AG08395 (cell line): ENCODE measurements around the gene MT1G.
"Not testable (repeated sequence)": the region's sequence is repeated elsewhere in the genome, so short reads cannot be mapped to it uniquely, and the experiment has no call there.

Experiments
- DNase-seq: peaks from one replicate; pipeline ENCODE4 v3.0.0; 2012; ENCODE audit warnings: mixed read lengths, low spot score

MT1G gene

GRCh38 chr16:56665286-56666261, 2.3 kb downstream of the MT1G start:
- not testable (repeated sequence) for DNase-seq

GRCh38 chr16:56664506-56664905, 3.4 kb downstream of the MT1G start:
- DNase-seq: no peak

GRCh38 chr16:56662357-56663354, 5.2 kb downstream of the MT1G start:
- DNase-seq: no peak

- no peak for DNase-seq
These were observed 9.5 kb downstream of the MT1G start for GRCh38 chr16:56658327-56658875.

GRCh38 chr16:56657555-56658326, 10.1 kb downstream of the MT1G start, which contains the start of gene MT1F:
Gene MT1F, plus strand, starts transcription at chr16:56657959. Its CDS starts 100 bp downstream, at chr16:56658059.
- DNase-seq: peak; percentile 33

- DNase-seq: no peak
These were observed 14.6 kb downstream of the MT1G start for GRCh38 chr16:56653218-56653617.

GRCh38 chr16:56652600-56652999, 15.3 kb downstream of the MT1G start:
- no peak for DNase-seq

GRCh38 chr16:56651586-56651985, 16.3 kb downstream of the MT1G start, which contains the start of gene MT1B:
Gene MT1B, plus strand, starts transcription at chr16:56651886. Its CDS starts 68 bp downstream, at chr16:56651954.
- no peak for DNase-seq

- DNase-seq: no peak
These were observed 18.0 kb downstream of the MT1G start for GRCh38 chr16:56649820-56650219.

GRCh38 chr16:56649271-56649670, 18.6 kb downstream of the MT1G start:
- no peak for DNase-seq

- no peak for DNase-seq
These were observed 20.0 kb downstream of the MT1G start for GRCh38 chr16:56647641-56648431.

- no peak for DNase-seq
These were observed 22.0 kb downstream of the MT1G start for GRCh38 chr16:56645838-56646237.

GRCh38 chr16:56645311-56645710, 22.6 kb downstream of the MT1G start:
- DNase-seq: no peak

GRCh38 chr16:56643833-56644232, 24.0 kb downstream of the MT1G start:
- DNase-seq: no peak

GRCh38 chr16:56643080-56643778, 24.6 kb downstream of the MT1G start:
- DNase-seq: peak; percentile 56

- no peak for DNase-seq
These were observed 26.7 kb downstream of the MT1G start for GRCh38 chr16:56641166-56641565.

GRCh38 chr16:56640076-56640475, 27.8 kb downstream of the MT1G start:
- DNase-seq: no peak

- no peak for DNase-seq
These were observed 28.8 kb downstream of the MT1G start for GRCh38 chr16:56639045-56639444.
